Subcutaneous abdominal adipose tissue (tissue), 5 donors: ENCODE measurements around the gene ANGPTL2.
A peak's percentile ranks its signal among the peaks of the same experiment; 100 is the strongest.

Experiments used
- H3K27ac ChIP-seq: one replicate; pipeline ENCODE4 v1.7.0; 2013; ENCODE audit warnings: low read depth, mild to moderate bottlenecking, inconsistent platforms, low read length, moderate library complexity
- H3K27me3 ChIP-seq, 5 donors: one replicate each; pipeline ENCODE4 v1.7.0; 2013; ENCODE audit warnings: low read length in 5 of 5, inconsistent platforms in 1 of 5; ENCODE audit not compliant: control insufficient read depth in 5 of 5, insufficient read depth in 4 of 5
- H3K36me3 ChIP-seq, 5 donors: one replicate each; pipeline ENCODE4 v1.7.0; 2013; ENCODE audit warnings: low read length in 5 of 5; ENCODE audit not compliant: control insufficient read depth in 5 of 5, insufficient read depth in 5 of 5
- H3K4me1 ChIP-seq, 5 donors: one replicate each; pipeline ENCODE4 v1.7.0; 2013; ENCODE audit warnings: low read length in 5 of 5, mild to moderate bottlenecking in 3 of 5, moderate library complexity in 1 of 5; ENCODE audit not compliant: control insufficient read depth in 5 of 5, insufficient read depth in 5 of 5
- H3K4me3 ChIP-seq, 5 donors: one replicate each; pipeline ENCODE4 v1.7.0; 2013; ENCODE audit warnings: low read length in 5 of 5, low read depth in 1 of 5
- H3K9ac ChIP-seq, 5 donors: one replicate each; pipeline ENCODE4 v1.7.0; 2013; ENCODE audit warnings: low read length in 5 of 5, mild to moderate bottlenecking in 4 of 5, moderate library complexity in 3 of 5
- H3K9me3 ChIP-seq, 5 donors: one replicate each; pipeline ENCODE4 v1.7.0; 2013; ENCODE audit warnings: low read length in 5 of 5; ENCODE audit not compliant: control insufficient read depth in 5 of 5
- donor health status: healthy.
- donor health status: healthy.
- donor health status: healthy.
- donor health status: healthy.
- donor health status: healthy.

Gene ANGPTL2

GRCh38 chr9:127130661-127131538, 8.5 kb upstream of the ANGPTL2 start:
- Histone ChIP-seq H3K9ac (peak overlapping the region in 1 of 5 donors; percentile 73), H3K27ac (peak overlapping the region; percentile 78), H3K4me1 (peaks cover 18 to 76% (median 68%) of the 10 kb centered on the region in 5 donors), H3K27me3 (no peaks in the 10 kb centered on the region), H3K36me3 (no peaks in the 10 kb centered on the region), H3K4me3 (no peak overlapping the region), H3K9me3 (no peaks in the 10 kb centered on the region)

GRCh38 chr9:127130235-127130634, 7.8 kb upstream of the ANGPTL2 start:
- Histone ChIP-seq H3K27ac (peak overlapping the region; percentile 78), H3K27me3 (no peaks in the 10 kb centered on the region), H3K36me3 (no peaks in the 10 kb centered on the region), H3K9ac (peak overlapping the region in 1 of 5 donors; percentile 73), H3K4me3 (no peak overlapping the region), H3K9me3 (no peaks in the 10 kb centered on the region), H3K4me1 (peaks cover 18 to 71% (median 62%) of the 10 kb centered on the region in 5 donors)

GRCh38 chr9:127129718-127130085, 7.3 kb upstream of the ANGPTL2 start:
- Histone ChIP-seq H3K9ac (peak overlapping the region in 2 of 5 donors; percentile 4 to 73), H3K4me3 (no peak overlapping the region), H3K4me1 (peaks cover 18 to 65% (median 57%) of the 10 kb centered on the region in 5 donors), H3K27ac (peak overlapping the region; percentile 78), H3K27me3 (no peaks in the 10 kb centered on the region), H3K36me3 (no peaks in the 10 kb centered on the region), H3K9me3 (no peaks in the 10 kb centered on the region)

GRCh38 chr9:127129073-127129717, 6.8 kb upstream of the ANGPTL2 start:
- Histone ChIP-seq H3K27ac (peak overlapping the region; percentile 78), H3K4me1 (peaks cover 18 to 62% (median 52%) of the 10 kb centered on the region in 5 donors), H3K27me3 (no peaks in the 10 kb centered on the region)

GRCh38 chr9:127128341-127129072, 6.1 kb upstream of the ANGPTL2 start:
- peak overlapping the region in 2 of 5 donors; percentile 6 to 73 for H3K9ac ChIP-seq
- H3K27ac ChIP-seq: peak overlapping the region; percentile 78
- H3K4me1 ChIP-seq: peaks cover 18 to 57% (median 49%) of the 10 kb centered on the region in 5 donors
- no peaks in the 10 kb centered on the region for H3K36me3 ChIP-seq
- H3K27me3 ChIP-seq: no peaks in the 10 kb centered on the region
- no peak overlapping the region for H3K4me3 ChIP-seq
- no peaks in the 10 kb centered on the region for H3K9me3 ChIP-seq

More at GRCh38 chr9:127129073-127129717, 6.8 kb upstream of the ANGPTL2 start:
- Histone ChIP-seq H3K36me3 (no peaks in the 10 kb centered on the region), H3K4me3 (no peak overlapping the region), H3K9ac (peak overlapping the region in 3 of 5 donors; percentile 4 to 73 (median 6)), H3K9me3 (no peaks in the 10 kb centered on the region)

- Histone ChIP-seq H3K27ac (peak overlapping the region; percentile 21), H3K4me1 (peaks cover 16 to 58% (median 45%) of the 10 kb centered on the region in 5 donors), H3K9ac (no peak overlapping the region), H3K4me3 (no peak overlapping the region), H3K27me3 (no peaks in the 10 kb centered on the region), H3K9me3 (no peaks in the 10 kb centered on the region), H3K36me3 (no peaks in the 10 kb centered on the region)
These were observed 4.5 kb upstream of the ANGPTL2 start for GRCh38 chr9:127126971-127127370.

GRCh38 chr9:127124792-127125191, 2.4 kb upstream of the ANGPTL2 start:
- no peak overlapping the region for H3K27ac ChIP-seq
- peaks cover 7 to 57% (median 43%) of the 10 kb centered on the region in 5 donors for H3K4me1 ChIP-seq
- no peak overlapping the region for H3K9ac ChIP-seq
- no peaks in the 10 kb centered on the region for H3K27me3 ChIP-seq
- H3K9me3 ChIP-seq: no peaks in the 10 kb centered on the region
- H3K4me3 ChIP-seq: no peak overlapping the region
- H3K36me3 ChIP-seq: peaks cover 0 to 4% (median 3%) of the 10 kb centered on the region in 5 donors

- Histone ChIP-seq H3K27me3 (no peaks in the 10 kb centered on the region), H3K27ac (no peak overlapping the region), H3K36me3 (peaks cover 0 to 10% (median 8%) of the 10 kb centered on the region in 5 donors), H3K4me3 (no peak overlapping the region), H3K4me1 (peaks cover 7 to 57% (median 43%) of the 10 kb centered on the region in 5 donors), H3K9me3 (no peaks in the 10 kb centered on the region), H3K9ac (no peak overlapping the region)
These were observed 1.7 kb upstream of the ANGPTL2 start for GRCh38 chr9:127124111-127124531.

GRCh38 chr9:127123064-127123890, 842 bp upstream of the ANGPTL2 start:
- no peaks in the 10 kb centered on the region for H3K27me3 ChIP-seq
- H3K9me3 ChIP-seq: no peaks in the 10 kb centered on the region
- H3K4me3 ChIP-seq: peak overlapping the region; percentile 45 to 99 (median 95)
- peak overlapping the region in 2 of 5 donors; percentile 26 to 71 for H3K9ac ChIP-seq
- H3K27ac ChIP-seq: peak overlapping the region; percentile 98
- peaks cover 11 to 58% (median 44%) of the 10 kb centered on the region in 5 donors for H3K4me1 ChIP-seq
- peaks cover 0 to 19% (median 14%) of the 10 kb centered on the region in 5 donors for H3K36me3 ChIP-seq
